Measurements from ENCODE around the gene TSPAN17.
A peak's percentile ranks its signal among the peaks of the same experiment; 100 is the strongest.

The TSPAN17 gene

GRCh38 chr5:176643491-176644219 lies 3.6 kb upstream of the TSPAN17 start:
- DNase-seq: no peak

GRCh38 chr5:176644294-176644693 lies 3.0 kb upstream of the TSPAN17 start:
- no peak for DNase-seq

DNA sequence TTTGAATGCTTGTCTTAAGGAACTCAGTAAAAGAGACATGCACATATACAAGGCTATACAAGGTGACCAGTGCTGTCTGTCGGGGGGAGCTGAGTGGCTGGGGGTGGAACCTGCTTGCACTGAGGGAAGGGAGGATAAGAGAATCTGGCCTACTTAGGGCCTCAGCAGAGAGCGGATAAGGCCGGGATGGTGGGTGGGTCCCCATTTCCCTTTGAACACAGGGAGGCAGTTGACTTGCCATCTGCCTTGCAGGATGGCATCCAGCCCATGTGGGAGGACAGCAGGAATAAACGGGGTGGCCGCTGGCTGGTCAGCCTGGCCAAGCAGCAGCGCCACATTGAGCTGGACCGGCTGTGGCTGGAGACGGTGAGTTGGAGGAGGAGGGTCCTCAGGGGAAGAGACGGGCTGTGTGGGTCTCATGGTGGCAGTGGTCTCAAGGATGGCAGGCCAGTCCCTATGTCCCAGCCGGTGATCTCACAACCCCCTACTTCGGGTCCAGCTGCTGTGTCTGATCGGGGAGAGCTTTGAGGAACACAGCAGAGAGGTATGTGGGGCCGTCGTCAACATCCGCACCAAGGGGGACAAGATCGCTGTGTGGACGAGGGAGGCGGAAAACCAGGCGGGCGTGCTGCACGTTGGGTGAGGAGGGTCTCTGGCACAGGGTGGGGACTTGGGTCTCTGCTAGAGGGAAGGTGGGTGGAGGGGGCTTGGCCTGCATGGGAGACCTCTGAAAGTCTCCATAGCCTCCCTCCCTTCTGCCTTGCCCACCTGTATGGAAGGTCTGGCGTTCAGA lies 2.2 kb upstream of the TSPAN17 start:
- DNase-seq: no peak

- no peak for DNase-seq
These were observed 1.1 kb upstream of the TSPAN17 start for GRCh38 chr5:176646049-176646706.

DNA sequence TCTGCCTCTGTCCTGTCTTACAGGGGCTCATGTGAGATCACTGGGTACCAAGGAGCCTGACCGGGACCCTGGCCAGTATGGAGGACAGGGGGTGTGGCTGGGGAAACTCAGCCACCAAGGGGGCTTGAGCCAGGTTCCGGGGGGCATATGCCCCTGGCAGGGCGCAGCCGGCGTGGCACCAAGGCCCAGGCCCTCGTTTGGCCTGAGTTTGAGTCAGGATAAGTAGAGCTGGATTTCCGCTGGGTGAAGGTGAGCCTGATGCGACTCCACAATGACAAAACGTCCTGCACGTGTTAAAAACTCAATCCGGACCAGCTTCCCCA lies 616 bp upstream of the TSPAN17 start:
- DNase-seq: no peak

GRCh38 chr5:176647843-176648473 lies 674 bp downstream of the TSPAN17 start:
- DNase-seq: no peak

DNA sequence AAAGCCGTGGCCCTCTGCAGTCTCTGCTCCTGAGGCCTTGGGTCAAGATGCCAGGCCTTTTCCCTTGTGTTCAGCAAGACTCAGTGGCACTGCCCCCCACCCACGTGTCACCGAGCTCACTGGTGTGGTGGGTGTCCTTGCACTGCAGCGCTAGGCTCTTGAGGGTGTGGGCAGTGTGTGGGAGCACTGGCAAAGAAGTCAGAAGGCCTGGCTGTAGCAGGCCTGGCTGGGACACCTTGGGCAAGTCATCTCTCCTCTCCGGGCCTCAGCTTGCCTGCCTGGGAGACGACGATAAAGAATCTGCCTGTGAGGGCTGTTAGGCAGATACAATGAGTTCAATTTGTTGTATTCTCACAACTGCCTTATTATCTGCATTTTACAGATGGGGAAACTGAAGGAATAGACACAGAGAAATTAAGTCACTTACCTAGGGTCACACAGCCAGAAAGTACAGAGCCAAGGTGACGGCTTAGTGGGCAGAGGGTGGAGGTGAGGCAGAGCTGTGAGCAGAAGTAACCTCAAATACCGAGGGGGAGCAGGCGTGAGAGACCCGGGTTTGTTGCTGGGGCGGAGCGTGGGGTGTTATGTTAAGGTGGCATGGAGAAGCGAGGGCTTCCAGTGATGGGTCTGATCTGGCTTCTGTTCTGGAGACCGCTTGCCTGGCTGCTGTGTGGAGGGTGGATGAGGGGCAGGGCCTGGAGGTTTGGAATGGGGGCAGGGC lies 1.4 kb downstream of the TSPAN17 start:
- DNase-seq: peak; percentile 53

DNA sequence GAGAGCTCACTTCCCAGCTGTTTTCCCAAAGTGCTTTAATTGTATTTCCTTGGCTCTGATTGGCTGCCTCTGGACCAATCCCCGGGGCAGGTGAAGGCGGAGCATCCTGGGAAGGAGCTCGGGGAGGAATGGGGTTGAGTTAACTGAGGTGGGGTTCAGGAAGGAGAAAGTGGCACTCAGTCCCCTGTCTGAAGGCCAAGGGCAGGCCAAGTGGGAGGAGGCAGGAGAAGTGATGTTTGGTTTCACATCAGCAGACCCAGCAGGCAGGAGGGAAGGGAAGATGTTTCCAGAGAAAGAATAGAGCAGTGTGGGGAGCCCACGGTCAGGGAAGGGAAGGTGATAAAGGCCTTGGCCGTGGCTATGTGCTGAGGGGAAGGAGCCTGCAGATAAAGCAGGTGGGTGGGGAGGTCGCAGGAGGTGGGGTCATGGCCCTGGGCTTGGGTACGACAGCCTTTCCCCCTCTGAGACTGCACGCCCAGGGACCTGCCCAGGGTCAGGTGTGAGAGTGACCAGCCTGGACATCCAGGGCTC lies 3.1 kb downstream of the TSPAN17 start:
- no peak for DNase-seq

DNA sequence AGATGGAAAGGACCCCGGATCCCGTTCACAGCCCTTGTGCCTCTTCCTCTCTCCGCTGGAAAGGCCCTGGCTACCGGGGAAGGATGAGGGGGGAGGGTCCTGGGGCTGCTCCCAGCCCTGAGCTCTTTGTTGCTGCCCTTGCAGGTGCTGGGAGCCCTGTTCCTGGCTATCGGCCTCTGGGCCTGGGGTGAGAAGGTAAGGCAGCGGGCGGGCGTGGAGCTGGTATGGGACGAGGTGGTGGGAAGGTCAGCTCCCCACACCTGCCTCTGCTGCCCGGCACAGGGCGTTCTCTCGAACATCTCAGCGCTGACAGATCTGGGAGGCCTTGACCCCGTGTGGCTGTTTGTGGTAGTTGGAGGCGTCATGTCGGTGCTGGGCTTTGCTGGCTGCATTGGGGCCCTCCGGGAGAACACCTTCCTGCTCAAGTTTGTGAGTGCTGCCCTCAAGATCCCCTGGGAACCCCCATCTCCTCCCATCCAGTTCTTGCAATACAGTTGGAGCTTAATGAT lies 4.2 kb downstream of the TSPAN17 start:
- DNase-seq: no peak

- DNase-seq: no peak
These were observed 4.9 kb downstream of the TSPAN17 start for GRCh38 chr5:176652136-176652535.

GRCh38 chr5:176653401-176654385 lies 6.4 kb downstream of the TSPAN17 start:
- peak; percentile 49 for DNase-seq

- no peak for DNase-seq
These were observed 7.6 kb downstream of the TSPAN17 start for GRCh38 chr5:176654856-176655255.

- DNase-seq: no peak
These were observed 9.2 kb downstream of the TSPAN17 start for GRCh38 chr5:176656467-176656990.

DNA sequence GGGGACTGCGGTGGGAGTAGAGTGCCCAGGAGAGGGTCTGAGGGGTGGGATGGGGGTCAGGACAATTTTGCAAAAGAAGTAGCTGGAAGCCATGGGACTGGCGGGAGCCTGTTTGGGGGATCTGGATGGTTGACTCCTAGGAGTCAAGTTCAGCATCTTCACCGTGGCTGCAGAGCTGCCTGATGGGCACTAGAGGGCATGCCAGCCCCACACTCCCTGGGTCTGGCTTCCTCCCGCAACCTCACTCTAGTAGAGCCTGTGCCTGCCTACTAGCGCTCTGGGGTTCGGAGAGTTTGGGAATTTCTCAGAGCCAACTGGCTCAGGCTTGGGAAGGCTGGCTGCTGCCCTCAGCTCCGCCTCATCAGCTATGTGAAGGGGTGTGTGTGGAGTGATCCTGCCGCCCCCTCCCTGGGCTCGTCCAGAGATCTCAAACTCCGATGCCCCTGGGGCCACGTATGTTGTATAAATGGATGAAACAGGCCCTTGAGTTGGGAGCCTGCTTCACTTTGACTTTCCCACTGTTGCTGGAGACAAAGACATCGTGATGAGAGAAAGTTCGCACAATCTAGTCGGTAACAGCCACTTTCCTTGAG lies 10.8 kb downstream of the TSPAN17 start:
- peak; percentile 66 for DNase-seq

GRCh38 chr5:176658817-176659511 lies 11.7 kb downstream of the TSPAN17 start:
- peak; percentile 54 for DNase-seq

GRCh38 chr5:176659512-176659839 lies 12.2 kb downstream of the TSPAN17 start:
- DNase-seq: no peak

DNA sequence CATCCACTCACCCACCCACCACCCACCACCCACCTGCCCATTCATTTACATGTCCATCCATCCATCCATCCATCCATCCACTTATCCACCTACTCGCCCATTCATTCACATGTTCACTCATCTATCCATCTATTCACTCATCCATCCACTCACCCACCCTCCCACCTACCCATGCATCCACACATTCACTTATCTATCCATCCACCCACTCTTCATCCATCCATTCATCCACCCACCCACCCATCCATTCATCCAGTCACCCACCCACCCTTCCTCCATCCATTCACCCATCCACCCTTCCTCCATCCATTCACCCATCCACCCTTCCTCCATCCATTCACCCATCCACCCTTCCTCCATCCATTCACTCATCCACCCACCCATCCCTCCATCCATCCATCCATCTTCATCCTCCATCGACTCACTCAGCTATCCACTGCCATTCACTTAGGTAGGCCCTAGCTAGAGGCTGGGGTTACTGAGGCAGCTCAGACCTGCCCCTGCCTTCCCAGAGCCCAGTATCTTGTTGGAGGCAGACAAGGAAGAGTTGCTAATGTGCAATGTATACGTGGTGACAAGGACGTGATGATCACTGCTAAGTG lies 12.7 kb downstream of the TSPAN17 start:
- no peak for DNase-seq

- no peak for DNase-seq
These were observed 13.2 kb downstream of the TSPAN17 start for GRCh38 chr5:176660530-176660859.

GRCh38 chr5:176660860-176661641 lies 13.8 kb downstream of the TSPAN17 start:
- peak; percentile 79 for DNase-seq
